SK-N-SH (cell line): ENCODE results near the gene EHD1. TPM values are rescaled to one million over a fixed set of nuclear protein-coding genes. Genes with fewer than 3 reads are reported as not detected.

Experiments
- CTCF ChIA-PET: fragments of 300-600, 350-600 bp; formaldehyde crosslinking; extraction: SDS; loops from one replicate; lab custom pipeline; 2021; lab: Yijun Ruan, JAX
- POLR2A ChIA-PET: fragments of 350-600 bp; sonication (Branson Sonifier 250); formaldehyde crosslinking; extraction: SDS; loops from one replicate; lab custom pipeline; 2020; ENCODE audit warnings: antibody characterized with exemption, inconsistent platforms; lab: Yijun Ruan, JAX
- DNase-seq: peaks from one replicate; pipeline ENCODE4 v3.0.0; 2012
- H2AFZ ChIP-seq: fragments of 200-600 bp; sonication (generic); 2 replicates; pipeline ENCODE4 v1.8.1; 2016; ENCODE audit warnings: antibody characterized with exemption, mild to moderate bottlenecking, low read depth
- H3F3A ChIP-seq: fragments of 200-600 bp; sonication (generic); replicated peaks from 2 replicates; pipeline ENCODE3; 2016; ENCODE audit warnings: antibody characterized with exemption, mild to moderate bottlenecking; ENCODE audit not compliant: insufficient read depth
- H3K27ac ChIP-seq, 2 experiments: fragments of 200-500 bp in 1 of 2; fragments of 200-600 bp in 1 of 2; sonication (Bioruptor generic) in 1 of 2; sonication (generic), shearing (Covaris generic) in 1 of 2; 2 replicates each; pipeline versions ENCODE4 v1.5.1 to v1.6.1; 2014 to 2016; ENCODE audit warnings: low read depth in 2 of 2, inconsistent platforms in 1 of 2, low read length in 1 of 2, mild to moderate bottlenecking in 1 of 2, mixed read lengths in 1 of 2
- H3K27me3 ChIP-seq: fragments of 200-600 bp; sonication (generic), shearing (Covaris generic); 2 replicates; pipeline ENCODE4 v1.6.1; 2016; ENCODE audit warnings: mixed run types; ENCODE audit not compliant: insufficient read depth
- H3K36me3 ChIP-seq, 2 experiments: fragments of 200-500 bp in 1 of 2; fragments of 200-600 bp in 1 of 2; sonication (Bioruptor generic) in 1 of 2; sonication (generic) in 1 of 2; replicated peaks in 1 of 2; 2 replicates each; pipeline versions ENCODE3 to v1.5.1; 2014 to 2016; ENCODE audit warnings: low read length in 1 of 2, mild to moderate bottlenecking in 1 of 2; ENCODE audit not compliant: insufficient read depth in 2 of 2, control insufficient read depth in 1 of 2
- H3K4me1 ChIP-seq, 2 experiments: fragments of 200-500 bp in 1 of 2; fragments of 200-600 bp in 1 of 2; sonication (Bioruptor generic) in 1 of 2; sonication (generic), shearing (Covaris generic) in 1 of 2; 2 replicates each; pipeline versions ENCODE4 v1.5.1 to v1.6.1; 2014 to 2016; ENCODE audit warnings: low read depth in 1 of 2, low read length in 1 of 2, mixed run types in 1 of 2; ENCODE audit not compliant: insufficient read depth in 2 of 2, control insufficient read depth in 1 of 2
- H3K4me2 ChIP-seq: fragments of 200-600 bp; sonication (generic), shearing (Covaris generic); 2 replicates; pipeline ENCODE4 v1.6.1; 2017; ENCODE audit warnings: mixed run types
- H3K4me3 ChIP-seq, 2 experiments: fragments of 200-500 bp in 1 of 2; fragments of 200-600 bp in 1 of 2; sonication (Bioruptor generic) in 1 of 2; sonication (generic), shearing (Covaris generic) in 1 of 2; 2 replicates each; pipeline versions ENCODE4 v1.5.1 to v1.8.1; 2014 to 2016; ENCODE audit warnings: low read depth in 2 of 2, inconsistent platforms in 1 of 2, low read length in 1 of 2, mild to moderate bottlenecking in 1 of 2, mixed read lengths in 1 of 2, moderate library complexity in 1 of 2
- H3K79me2 ChIP-seq: fragments of 200-600 bp; sonication (generic); 2 replicates; pipeline ENCODE4 v1.8.1; 2017; ENCODE audit warnings: mild to moderate bottlenecking; ENCODE audit not compliant: insufficient read depth
- H3K9ac ChIP-seq: fragments of 200-600 bp; sonication (generic); 2 replicates; pipeline ENCODE4 v1.6.1; 2017; ENCODE audit warnings: mixed run types
- H3K9me2 ChIP-seq: fragments of 200-600 bp; sonication (generic); 2 replicates; pipeline ENCODE4 v1.6.1; 2017; ENCODE audit warnings: mixed run types
- H3K9me3 ChIP-seq: fragments of 200-600 bp; sonication (generic); 2 replicates; pipeline ENCODE4 v1.6.1; 2017; ENCODE audit warnings: mixed run types, mild to moderate bottlenecking, moderate library complexity
- H4K20me1 ChIP-seq: fragments of 200-600 bp; sonication (generic); 2 replicates; pipeline ENCODE4 v1.6.1; 2017; ENCODE audit warnings: mild to moderate bottlenecking, mixed run types; ENCODE audit not compliant: insufficient read depth
- CHD2 ChIP-seq: fragments of 150-350 bp; IDR thresholded peaks from 2 replicates; pipeline ENCODE4 v1.6.1; 2018; ENCODE audit warnings: low read length; ENCODE audit not compliant: partially characterized antibody
- CTCF ChIP-seq: fragments of 200-600 bp; sonication (generic); IDR thresholded peaks from 2 replicates; pipeline ENCODE4 v1.6.1; 2017; ENCODE audit warnings: antibody characterized with exemption, mild to moderate bottlenecking, moderate library complexity
- GABPA ChIP-seq: IDR thresholded peaks from 2 replicates; pipeline ENCODE4 v1.4.0; 2012; ENCODE audit warnings: low read depth, mild to moderate bottlenecking
- IRF3 ChIP-seq: fragments of 150-350 bp; IDR thresholded peaks from 2 replicates; pipeline ENCODE4 v1.6.1; 2016; ENCODE audit warnings: mild to moderate bottlenecking, low read depth, low read length
- MXI1 ChIP-seq: IDR thresholded peaks from 2 replicates; pipeline ENCODE4 v1.6.1; 2012; ENCODE audit warnings: mild to moderate bottlenecking, low read depth, low read length, improper control_type of control experiment
- NRF1 ChIP-seq: IDR thresholded peaks from 2 replicates; pipeline ENCODE4 v1.6.1; 2012; ENCODE audit warnings: low read depth, mild to moderate bottlenecking, low read length
- POLR2AphosphoS5 ChIP-seq: IDR thresholded peaks from 2 replicates; pipeline ENCODE4 v1.6.1; 2012; ENCODE audit warnings: low read depth, low read length
- RAD21 ChIP-seq: IDR thresholded peaks from 2 replicates; pipeline ENCODE4 v1.6.1; 2012; ENCODE audit warnings: mild to moderate bottlenecking, low read length
- RXRA ChIP-seq: IDR thresholded peaks from 2 replicates; pipeline ENCODE4 v1.4.0; 2012; ENCODE audit warnings: low read depth, mild to moderate bottlenecking, borderline replicate concordance
- SIN3A ChIP-seq: IDR thresholded peaks from 2 replicates; pipeline ENCODE4 v1.6.1; 2012; ENCODE audit warnings: low read depth, mild to moderate bottlenecking, low read length, moderate library complexity, borderline replicate concordance
- ZBTB33 ChIP-seq: IDR thresholded peaks from 2 replicates; pipeline ENCODE4 v1.4.0; 2012; ENCODE audit warnings: low read depth, borderline replicate concordance
- WGBS: methylation state at CpG from one replicate; pipeline ENCODE4 v1.1.6; 2017; ENCODE audit warnings: low lambda C conversion rate; 5-methylcytosine and 5-hydroxymethylcytosine counted together
- polyA plus RNA-seq, 3 experiments: library from polyadenylated mRNA; depleted of rRNA; stranded (reverse); fragments of >200 nt; gene quantifications; 2 replicates each; pipeline ENCODE4 v1.2.3, GENCODE V29; 2012

The EHD1 gene
- polyA plus RNA-seq, 1 of the 3 experiments (the other 2 are of a cell fraction): 93.3 TPM

DNA sequence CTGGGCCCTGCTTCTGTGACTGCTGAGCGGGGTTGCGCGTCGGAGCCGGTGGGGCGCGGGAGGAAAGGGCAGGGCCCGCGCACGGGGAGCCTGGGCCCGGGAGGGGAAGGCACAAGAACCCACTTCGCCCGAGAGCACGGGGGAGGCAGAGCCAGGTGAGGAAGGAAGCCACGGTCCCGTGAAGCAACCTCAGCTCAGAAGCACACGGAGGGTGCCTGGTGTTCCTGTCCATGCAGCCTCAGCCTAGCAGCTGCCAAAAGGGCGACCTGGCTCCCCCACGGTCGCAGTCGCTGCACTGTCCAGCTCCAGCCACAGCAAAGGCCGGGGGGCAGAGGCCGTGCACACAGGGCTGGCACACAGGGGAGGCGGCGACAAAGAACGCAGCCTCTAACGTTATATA is 24.7 kb downstream of the EHD1 start:
- Histone ChIP-seq H2AFZ (no peak overlapping the region), H4K20me1 (no peaks in the 10 kb centered on the region), H3K4me2 (no peak overlapping the region), H3K9me2 (no peaks in the 10 kb centered on the region), H3K79me2 (peaks cover 20% of the 10 kb centered on the region; the same call in 1 of the 2 replicates), H3F3A (peaks cover 6% of the 10 kb centered on the region), H3K27ac (peak overlapping the region in 1 of 2 experiments; percentile 80; a peak in 1 of 4 replicates), H3K36me3 (peaks cover 7 to 19% of the 10 kb centered on the region in 2 experiments), H3K4me1 (peaks cover 11 to 28% of the 10 kb centered on the region in 2 experiments; a peak in 3 of 4 replicates), H3K9me3 (no peaks in the 10 kb centered on the region), H3K4me3 (no peak overlapping the region), H3K9ac (no peak overlapping the region), H3K27me3 (no peaks in the 10 kb centered on the region)
- CTCF ChIA-PET: interaction anchor here (1.0 to 12.8 kb wide), 3 partner anchors 11 to 61 kb away, joined by 3 to 530 read pairs (median 8); partner anchors contain the start of gene EHD1
- POLR2A ChIA-PET: no interaction called here
- TF ChIP-seq RAD21 (no peak), GABPA (no peak), CTCF (no peak), CHD2 (no peak), SIN3A (no peak), IRF3 (no peak), RXRA (no peak), NRF1 (no peak), POLR2AphosphoS5 (no peak), ZBTB33 (no peak), MXI1 (no peak)
- DNase-seq: no peak
- 89% methylated on average over 23 of the region's 27 CpGs for WGBS
